GM19372 (cell line): ENCODE data around the gene TMEM97.

Experiments
- ATAC-seq: cut with Tn5 transposase; IDR thresholded peaks from one replicate; pipeline ENCODE4 v1.9.1; 2021; ENCODE audit warnings: mild to moderate bottlenecking, low read depth, moderate library complexity; ENCODE audit not compliant: unreplicated experiment

Gene TMEM97

DNA sequence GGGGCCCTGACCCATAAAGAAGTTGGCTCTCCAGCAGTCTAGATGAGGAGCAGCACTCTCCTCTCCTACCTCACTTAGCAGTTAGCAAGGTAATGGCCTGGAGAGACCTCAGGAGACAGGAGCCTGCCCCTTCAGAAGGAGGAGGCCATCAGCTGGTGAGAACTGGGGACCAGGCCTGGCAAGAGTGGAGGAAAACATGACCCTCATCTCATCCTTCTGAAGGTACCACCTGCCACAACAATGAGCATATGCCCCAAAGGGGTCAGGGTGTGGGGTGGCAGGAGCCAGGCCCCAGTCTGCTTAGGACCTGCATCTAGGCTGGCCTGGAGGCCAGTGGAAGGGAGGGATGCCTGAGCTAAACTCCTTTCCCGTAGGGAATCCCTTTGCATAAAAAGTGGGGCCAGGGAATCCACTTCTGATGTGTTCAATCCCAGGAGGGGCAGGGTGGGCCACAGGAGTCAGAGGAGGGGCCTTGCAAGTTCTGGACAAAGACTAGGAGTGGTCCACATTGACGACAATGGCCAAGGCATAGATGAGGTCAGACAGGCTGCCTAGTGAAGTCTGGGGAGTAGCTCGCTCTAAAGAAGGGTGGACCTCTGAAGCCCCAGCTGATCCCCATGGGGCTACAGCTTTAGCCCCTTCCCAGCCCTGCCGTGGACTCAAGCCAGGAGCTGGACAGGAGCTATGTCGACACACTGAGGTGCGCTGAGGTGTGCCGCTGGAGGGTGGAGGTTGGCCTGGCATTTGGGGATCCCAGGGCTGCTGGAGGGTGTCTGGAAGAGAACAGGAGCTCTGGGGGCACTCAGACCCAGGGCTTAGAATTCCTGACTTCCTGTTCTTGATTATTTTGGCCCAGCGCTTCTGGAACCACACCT is 45.0 kb downstream of the TMEM97 start:
- ATAC-seq: no peak

GRCh38 chr17:28364665-28365363 is 45.8 kb downstream of the TMEM97 start, which contains the start of gene SEBOX:
TSS of gene SEBOX (minus strand) at chr17:28365199. CDS start at chr17:28365151, 48 bp downstream.
- ATAC-seq: no peak

- no peak for ATAC-seq
These were observed 46.5 kb downstream of the TMEM97 start for GRCh38 chr17:28365487-28365886.

GRCh38 chr17:28366605-28367004 is 47.6 kb downstream of the TMEM97 start:
- ATAC-seq: no peak

GRCh38 chr17:28367641-28368305 is 48.8 kb downstream of the TMEM97 start:
- ATAC-seq: no peak

DNA sequence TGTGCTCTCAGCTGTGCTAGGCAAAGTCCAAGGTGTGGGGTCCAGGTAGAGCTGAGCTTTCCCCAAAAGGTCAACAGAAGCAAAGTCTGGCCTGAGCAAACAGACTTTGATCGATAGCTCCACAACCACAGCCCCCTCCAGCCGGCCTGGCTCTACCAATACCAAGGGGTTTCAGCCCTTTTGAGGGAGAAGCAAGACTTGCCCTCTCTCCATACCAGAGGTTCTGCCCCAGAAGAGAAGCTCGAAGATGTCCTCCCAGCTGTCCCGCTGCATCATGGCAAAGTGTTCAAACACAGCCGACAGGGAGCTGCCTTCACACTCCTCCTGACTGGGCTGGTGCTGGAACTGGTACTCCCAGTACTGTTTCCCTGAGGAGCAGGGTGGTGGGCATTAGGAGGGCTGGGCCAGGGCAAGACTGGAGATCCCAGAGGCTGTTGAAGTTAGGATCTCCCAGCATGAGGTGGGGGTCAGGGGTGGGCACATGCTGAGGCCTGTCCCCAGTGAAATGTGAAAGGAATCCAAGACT is 49.4 kb downstream of the TMEM97 start:
- ATAC-seq: no peak

GRCh38 chr17:28368915-28369683 is 50.1 kb downstream of the TMEM97 start:
- ATAC-seq: no peak

DNA sequence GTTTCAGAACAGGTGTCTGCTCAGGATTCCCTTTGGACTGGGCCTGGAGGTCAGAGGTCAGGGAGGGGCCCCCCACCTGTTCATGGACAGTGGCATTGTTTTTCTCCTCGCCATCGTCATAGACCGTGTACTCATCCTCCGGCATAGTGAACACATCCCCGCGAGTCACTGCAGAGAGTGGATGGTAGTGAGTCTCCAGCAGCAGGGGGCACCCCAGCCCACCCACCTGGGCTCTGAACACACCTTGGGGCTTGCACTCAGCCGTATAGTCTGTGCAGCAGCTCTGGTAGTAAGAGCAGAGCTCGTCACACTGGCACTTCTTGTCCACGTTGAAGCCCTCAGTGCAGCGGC is 50.7 kb downstream of the TMEM97 start:
- ATAC-seq: no peak

GRCh38 chr17:28370035-28370743 is 51.2 kb downstream of the TMEM97 start, which contains the start of gene VTN:
TSS of gene VTN (minus strand) at chr17:28370307. CDS start at chr17:28370203, 104 bp downstream.
- no peak for ATAC-seq

DNA sequence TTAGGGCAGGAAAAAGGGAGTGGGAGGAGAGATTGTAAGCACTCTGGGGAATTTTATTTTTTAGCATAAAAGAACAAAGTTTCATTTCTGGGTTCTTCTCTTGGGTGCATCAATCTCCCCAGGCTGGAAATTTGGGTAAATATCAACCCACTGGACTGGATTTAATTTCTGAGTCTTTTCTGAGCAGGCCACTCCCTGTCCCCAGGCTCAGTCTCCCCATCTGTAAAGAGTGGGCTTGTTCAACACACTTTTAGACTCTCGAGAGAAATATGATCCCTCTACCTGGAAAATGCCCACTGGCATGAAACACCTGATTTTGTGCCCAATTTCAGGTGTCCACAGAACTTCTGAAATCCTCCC is 51.7 kb downstream of the TMEM97 start:
- ATAC-seq: no peak

DNA sequence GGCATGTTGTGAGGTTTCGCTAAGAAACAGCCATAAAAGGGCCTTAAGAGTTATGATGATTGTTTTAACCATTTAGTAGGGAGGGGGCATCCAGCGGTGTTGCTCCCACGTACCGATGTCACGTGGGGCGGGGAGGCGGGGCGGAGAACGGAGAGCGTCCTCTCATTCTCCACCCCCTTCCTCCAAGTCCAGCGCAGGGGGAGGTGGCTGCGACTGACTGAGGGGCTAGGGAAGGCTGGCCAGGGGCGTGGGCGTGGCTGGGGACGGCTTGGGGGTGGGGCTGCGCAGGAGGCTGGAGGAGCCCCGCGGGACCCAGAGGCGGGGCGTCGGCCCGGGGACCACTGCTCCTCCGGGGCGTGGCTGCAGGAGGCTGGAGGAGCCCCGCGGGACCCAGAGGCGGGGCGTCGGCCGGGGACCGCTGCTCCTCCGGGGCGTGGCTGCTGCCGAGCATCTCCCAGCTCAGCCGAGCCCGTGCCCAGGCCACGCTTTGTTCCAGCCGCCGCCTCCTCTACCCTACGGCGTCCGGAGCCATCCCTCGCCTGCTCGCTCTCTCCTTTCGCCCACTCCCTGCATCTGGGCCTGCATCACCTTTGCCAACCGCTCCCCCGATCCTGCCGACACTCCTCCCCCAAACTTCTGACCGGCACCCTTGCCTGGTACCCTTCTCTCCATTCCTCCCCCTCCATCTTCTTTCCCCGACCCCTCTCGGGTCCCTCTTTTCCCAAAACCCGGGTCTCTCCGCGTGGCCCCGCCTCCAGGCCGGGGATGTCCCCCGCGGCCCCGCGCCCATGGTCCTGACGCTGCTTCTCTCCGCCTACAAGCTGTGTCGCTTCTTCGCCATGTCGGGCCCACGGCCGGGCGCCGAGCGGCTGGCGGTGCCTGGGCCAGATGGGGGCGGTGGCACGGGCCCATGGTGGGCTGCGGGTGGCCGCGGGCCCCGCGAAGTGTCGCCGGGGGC is 52.5 kb downstream of the TMEM97 start, which contains the start of gene SARM1:
TSS of gene SARM1 (plus strand) at position 450 of the 958 bp plus-strand sequence. CDS start at position 789, 339 bp downstream.
- peak; percentile 77 for ATAC-seq

DNA sequence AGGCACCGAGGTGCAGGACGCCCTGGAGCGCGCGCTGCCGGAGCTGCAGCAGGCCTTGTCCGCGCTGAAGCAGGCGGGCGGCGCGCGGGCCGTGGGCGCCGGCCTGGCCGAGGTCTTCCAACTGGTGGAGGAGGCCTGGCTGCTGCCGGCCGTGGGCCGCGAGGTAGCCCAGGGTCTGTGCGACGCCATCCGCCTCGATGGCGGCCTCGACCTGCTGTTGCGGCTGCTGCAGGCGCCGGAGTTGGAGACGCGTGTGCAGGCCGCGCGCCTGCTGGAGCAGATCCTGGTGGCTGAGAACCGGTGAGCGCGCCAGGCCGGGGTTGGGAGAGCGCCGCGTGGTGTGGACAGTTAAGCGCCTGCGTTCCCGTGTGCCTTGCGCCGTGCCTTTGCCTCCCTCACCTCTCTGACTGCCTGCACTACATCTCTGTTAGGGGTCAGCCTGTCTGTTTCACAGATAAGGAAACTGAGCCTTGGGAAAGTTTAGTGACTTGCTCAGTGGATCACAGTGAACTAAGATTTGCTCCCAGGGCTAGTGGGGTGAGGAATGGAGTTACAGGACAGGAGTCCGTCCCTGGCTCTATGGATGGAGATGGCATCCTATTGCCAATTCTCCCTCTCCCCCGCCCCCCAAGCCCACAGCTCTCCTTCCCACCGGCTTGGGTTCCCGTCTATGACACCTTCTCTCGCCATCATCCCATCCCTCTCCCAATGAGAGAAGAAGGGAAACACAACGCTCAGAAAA is 53.4 kb downstream of the TMEM97 start:
- ATAC-seq: peak; percentile 18

GRCh38 chr17:28372945-28373274 is 53.9 kb downstream of the TMEM97 start:
- ATAC-seq: no peak
